RWPE2 (cell line): ENCODE data around the gene PLEKHH1.

Experiments used
- ATAC-seq: fragments of 200-7000 bp; cut with Tn5 transposase; 3 replicates; pipeline ENCODE4 v1.9.1; 2021; ENCODE audit warnings: low read depth
- DNase-seq: peaks from one replicate; pipeline ENCODE4 v3.0.0-alpha.2; 2020; ENCODE audit warnings: low spot score
- H3K27ac ChIP-seq: fragments of 450-650 bp; 2 replicates; pipeline ENCODE4 v1.5.1; 2017; ENCODE audit warnings: mild to moderate bottlenecking; ENCODE audit not compliant: poor library complexity, severe bottlenecking
- H3K27me3 ChIP-seq: fragments of 250-450 bp; sonication (Bioruptor Pico); 2 replicates; pipeline ENCODE4 v1.5.1; 2021; ENCODE audit warnings: mild to moderate bottlenecking, moderate library complexity; ENCODE audit not compliant: insufficient read depth, poor library complexity, severe bottlenecking
- H3K36me3 ChIP-seq: fragments of 250-450 bp; sonication (Bioruptor Pico); 2 replicates; pipeline ENCODE4 v1.5.1; 2020; ENCODE audit warnings: low read depth, mild to moderate bottlenecking, moderate library complexity
- H3K4me1 ChIP-seq: fragments of 250-450 bp; sonication (Bioruptor Pico); 2 replicates; pipeline ENCODE4 v1.5.1; 2021; ENCODE audit warnings: mild to moderate bottlenecking, moderate library complexity; ENCODE audit not compliant: insufficient read depth, poor library complexity, severe bottlenecking
- H3K4me3 ChIP-seq: fragments of 250-450 bp; sonication (Bioruptor Pico); 2 replicates; pipeline ENCODE4 v1.5.1; 2021; ENCODE audit warnings: mild to moderate bottlenecking, moderate library complexity; ENCODE audit not compliant: severe bottlenecking
- H3K9me3 ChIP-seq: fragments of 250-450 bp; sonication (Bioruptor Pico); 2 replicates; pipeline ENCODE4 v1.5.1; 2021; ENCODE audit warnings: mild to moderate bottlenecking, moderate library complexity; ENCODE audit not compliant: severe bottlenecking
- CTCF ChIP-seq: fragments of 450-650 bp; IDR thresholded peaks from one replicate; pipeline ENCODE4 v1.5.1; 2017; ENCODE audit warnings: mild to moderate bottlenecking, moderate library complexity; ENCODE audit not compliant: poor library complexity, severe bottlenecking

The PLEKHH1 gene

GRCh38 chr14:67571991-67572323 lies 38.9 kb downstream of the PLEKHH1 start:
- Histone ChIP-seq H3K4me1 (peaks cover 6% of the 10 kb centered on the region), H3K4me3 (no peak overlapping the region), H3K27me3 (no peaks in the 10 kb centered on the region), H3K27ac (no peak overlapping the region), H3K36me3 (no peaks in the 10 kb centered on the region; the same call in 1 of the 2 replicates), H3K9me3 (no peaks in the 10 kb centered on the region)
- no peak for TF ChIP-seq CTCF
- no peak for ATAC-seq
- no peak for DNase-seq

GRCh38 chr14:67572608-67573007 lies 39.5 kb downstream of the PLEKHH1 start:
- no peaks in the 10 kb centered on the region for H3K9me3 ChIP-seq
- no peak for TF ChIP-seq CTCF
- H3K27ac ChIP-seq: no peak overlapping the region
- H3K27me3 ChIP-seq: no peaks in the 10 kb centered on the region
- H3K4me1 ChIP-seq: no peaks in the 10 kb centered on the region
- H3K36me3 ChIP-seq: no peaks in the 10 kb centered on the region; the same call in 1 of the 2 replicates
- DNase-seq: peak; percentile 44
- no peak for ATAC-seq
- H3K4me3 ChIP-seq: no peak overlapping the region

GRCh38 chr14:67573228-67574010 lies 40.3 kb downstream of the PLEKHH1 start:
- Histone ChIP-seq H3K27me3 (no peaks in the 10 kb centered on the region), H3K4me1 (no peaks in the 10 kb centered on the region), H3K27ac (no peak overlapping the region), H3K9me3 (no peaks in the 10 kb centered on the region), H3K36me3 (no peaks in the 10 kb centered on the region; the same call in 1 of the 2 replicates), H3K4me3 (no peak overlapping the region)
- DNase-seq (peak; percentile 45), ATAC-seq (no peak)
- TF ChIP-seq CTCF: no peak

- no peak for ATAC-seq
- DNase-seq: peak; percentile 62
- H3K4me1 ChIP-seq: no peaks in the 10 kb centered on the region
- H3K36me3 ChIP-seq: no peaks in the 10 kb centered on the region; the same call in 1 of the 2 replicates
- no peaks in the 10 kb centered on the region for H3K9me3 ChIP-seq
- no peak for TF ChIP-seq CTCF
- H3K27me3 ChIP-seq: no peaks in the 10 kb centered on the region
- no peak overlapping the region for H3K4me3 ChIP-seq
- H3K27ac ChIP-seq: no peak overlapping the region
Measured at GRCh38 chr14:67574156-67574555, 41.1 kb downstream of the PLEKHH1 start.

- H3K4me1 ChIP-seq: no peaks in the 10 kb centered on the region
- no peaks in the 10 kb centered on the region for H3K9me3 ChIP-seq
- ATAC-seq (no peak), DNase-seq (peak; percentile 45)
- no peak for TF ChIP-seq CTCF
- H3K36me3 ChIP-seq: no peaks in the 10 kb centered on the region; the same call in 1 of the 2 replicates
- H3K4me3 ChIP-seq: no peak overlapping the region
- no peak overlapping the region for H3K27ac ChIP-seq
- H3K27me3 ChIP-seq: no peaks in the 10 kb centered on the region
Measured at GRCh38 chr14:67574806-67575205, 41.7 kb downstream of the PLEKHH1 start.
